ENCODE measurements around the gene MYH11.
"Not testable (repeated sequence)": the region's sequence is repeated elsewhere in the genome, so short reads cannot be mapped to it uniquely, and the experiment has no call there.

Gene MYH11

DNA sequence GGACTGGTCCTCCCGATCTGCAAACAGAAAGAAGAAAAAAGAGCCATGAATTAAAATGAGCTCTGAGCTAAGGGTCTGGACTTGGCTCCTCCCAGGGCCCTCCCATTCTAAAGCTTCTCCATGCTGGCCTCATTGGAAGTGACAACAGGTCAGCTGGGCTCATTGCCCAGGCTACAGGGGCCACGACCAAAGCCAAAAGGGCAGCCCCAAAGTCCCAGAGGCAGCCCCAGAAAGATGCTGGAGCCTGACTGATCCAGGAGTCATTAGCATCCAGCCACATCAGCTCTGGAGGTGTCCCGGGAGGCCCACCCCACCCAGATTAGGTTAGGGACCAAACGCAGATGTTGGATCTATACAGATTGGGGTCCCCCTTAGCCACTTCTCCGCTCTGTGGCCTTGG is 58.2 kb downstream of the MYH11 start:
- Mint-ChIP-seq H3K4me3 (no peak overlapping the region), H3K4me1 (no peaks in the 10 kb centered on the region), H3K27ac (no peak overlapping the region), H3K27me3 (peaks cover 13% of the 10 kb centered on the region), H3K36me3 (peaks cover 6% of the 10 kb centered on the region), H3K9me3 (peaks cover 13% of the 10 kb centered on the region)
- ATAC-seq (ENCODE audit: low read depth), result no peak
- DNase-seq (ENCODE audit: low spot score in 2 of 2), result no peak

DNA sequence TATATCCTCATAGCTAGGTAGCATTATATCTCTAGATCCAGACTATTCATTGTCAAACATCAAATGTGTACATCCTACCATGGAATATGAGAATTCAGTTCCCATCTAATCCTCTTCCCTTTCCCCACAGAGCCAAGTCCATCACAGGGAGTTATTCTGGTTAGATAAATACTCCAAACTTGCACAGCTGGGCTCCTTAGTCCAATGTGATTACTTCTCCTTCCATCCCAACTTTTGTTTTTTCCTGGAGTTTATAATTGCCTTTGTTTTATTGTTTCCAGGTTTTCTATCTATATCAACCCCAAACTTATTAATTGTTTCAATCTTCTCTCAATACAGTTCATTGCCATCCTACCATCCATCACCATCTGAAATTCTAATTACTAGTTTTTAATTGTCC is 59.9 kb downstream of the MYH11 start:
- H3K27me3 Mint-ChIP-seq, result peaks cover 13% of the 10 kb centered on the region
- H3K9me3 Mint-ChIP-seq, result peaks cover 13% of the 10 kb centered on the region
- H3K27ac Mint-ChIP-seq, result no peak overlapping the region
- peaks cover 4% of the 10 kb centered on the region for H3K4me1 Mint-ChIP-seq
- H3K4me3 Mint-ChIP-seq, result no peak overlapping the region
- no peak for DNase-seq (ENCODE audit: low spot score in 2 of 2)
- ATAC-seq (ENCODE audit: low read depth), result no peak
- H3K36me3 Mint-ChIP-seq, result peaks cover 6% of the 10 kb centered on the region

DNA sequence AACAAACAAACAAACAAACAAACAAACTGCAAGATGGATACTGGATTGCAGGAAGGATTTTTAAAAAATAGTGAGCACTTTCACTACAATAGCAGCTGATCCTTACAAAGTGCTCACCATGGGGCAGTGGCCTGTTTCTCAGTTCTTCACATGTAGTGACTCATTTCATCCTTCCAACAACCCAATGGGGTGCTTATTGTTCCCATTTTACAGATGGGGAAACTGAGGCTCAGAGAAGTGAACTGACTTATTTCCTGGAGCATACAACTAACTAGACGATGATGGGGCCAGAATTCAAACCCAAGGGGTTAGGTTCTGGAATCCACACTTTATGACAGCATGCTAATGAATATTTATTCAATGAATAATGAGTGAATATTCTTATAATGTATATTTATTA is 61.2 kb downstream of the MYH11 start:
- ATAC-seq (ENCODE audit: low read depth), result no peak
- Mint-ChIP-seq H3K27me3 (peaks cover 13% of the 10 kb centered on the region), H3K27ac (no peak overlapping the region), H3K9me3 (peaks cover 13% of the 10 kb centered on the region), H3K36me3 (peaks cover 6% of the 10 kb centered on the region), H3K4me3 (no peak overlapping the region), H3K4me1 (peaks cover 4% of the 10 kb centered on the region)
- DNase-seq (ENCODE audit: low spot score in 2 of 2), result no peak

DNA sequence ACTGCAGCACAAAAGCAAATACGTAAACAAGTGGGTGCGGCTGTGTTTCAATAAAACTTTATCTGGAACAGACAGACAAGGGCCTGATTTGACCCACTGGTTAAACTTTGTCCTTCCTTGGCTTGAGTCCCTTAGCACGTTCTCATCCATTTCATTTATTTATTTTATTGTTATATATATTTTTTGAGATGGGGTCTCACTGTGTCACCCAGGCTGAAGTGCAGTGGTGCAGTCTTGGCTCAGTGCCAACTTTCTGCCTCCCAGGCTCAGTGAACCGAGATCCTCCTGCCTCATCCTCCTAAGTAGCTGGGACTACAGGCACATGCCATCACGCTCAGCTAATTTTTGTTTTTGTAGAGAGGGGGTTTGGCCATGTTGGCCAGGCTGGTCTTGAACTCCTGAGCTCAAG is 64.3 kb downstream of the MYH11 start:
- DNase-seq (ENCODE audit: low spot score in 2 of 2) (no peak), ATAC-seq (ENCODE audit: low read depth) (no peak)
- H3K4me1 Mint-ChIP-seq, result peaks cover 4% of the 10 kb centered on the region
- H3K27ac Mint-ChIP-seq, result no peak overlapping the region
- H3K9me3 Mint-ChIP-seq, result peaks cover 8% of the 10 kb centered on the region
- H3K36me3 Mint-ChIP-seq, result peaks cover 4% of the 10 kb centered on the region
- no peak overlapping the region for H3K4me3 Mint-ChIP-seq
- H3K27me3 Mint-ChIP-seq, result peaks cover 2% of the 10 kb centered on the region

DNA sequence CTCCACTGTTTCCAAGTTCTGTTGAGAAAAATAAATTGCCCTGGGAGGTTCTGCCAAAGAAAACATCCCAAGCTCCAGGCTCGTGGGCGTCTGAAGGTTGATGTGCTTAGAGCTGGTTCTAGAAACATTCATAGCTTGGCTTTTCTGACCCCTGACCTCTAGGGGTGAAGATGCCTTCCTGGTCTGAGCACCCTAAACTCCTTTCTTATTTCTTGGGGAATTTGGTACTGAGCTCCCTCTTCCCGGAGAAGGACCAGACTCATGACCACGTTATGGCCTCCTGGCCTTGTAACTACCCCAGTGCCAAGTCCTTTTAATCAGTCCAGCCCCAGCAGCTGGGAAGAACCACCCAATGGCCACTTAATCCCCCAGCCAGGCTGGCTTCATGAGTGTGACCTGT is 66.4 kb downstream of the MYH11 start:
- Mint-ChIP-seq H3K9me3 (peaks cover 1% of the 10 kb centered on the region), H3K36me3 (peaks cover 2% of the 10 kb centered on the region), H3K27ac (no peak overlapping the region), H3K4me3 (no peak overlapping the region), H3K4me1 (peaks cover 4% of the 10 kb centered on the region), H3K27me3 (peaks cover 2% of the 10 kb centered on the region)
- no peak for DNase-seq (ENCODE audit: low spot score in 2 of 2)
- no peak for ATAC-seq (ENCODE audit: low read depth)

DNA sequence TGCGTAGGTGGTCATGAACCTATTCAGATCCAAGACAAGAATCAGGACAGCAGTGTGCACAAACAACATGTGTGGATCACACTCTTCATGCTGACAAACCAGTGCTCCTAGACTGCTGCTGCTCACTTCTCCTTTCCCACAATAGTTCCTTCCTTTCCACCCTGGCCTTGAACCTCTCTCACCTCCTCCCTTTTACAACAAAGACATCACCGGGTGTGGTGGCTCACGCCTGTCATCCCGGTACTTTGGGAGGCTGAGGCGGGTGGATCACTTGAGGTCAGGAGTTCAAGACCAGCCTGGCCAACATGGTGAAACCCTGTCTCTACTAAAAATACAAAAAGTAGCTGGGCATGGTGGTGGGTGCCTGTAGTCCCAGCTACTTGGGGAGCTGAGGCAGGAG is 67.0 kb downstream of the MYH11 start:
- H3K27ac Mint-ChIP-seq, H3K27me3 Mint-ChIP-seq, H3K4me3 Mint-ChIP-seq: not testable (repeated sequence)

DNA sequence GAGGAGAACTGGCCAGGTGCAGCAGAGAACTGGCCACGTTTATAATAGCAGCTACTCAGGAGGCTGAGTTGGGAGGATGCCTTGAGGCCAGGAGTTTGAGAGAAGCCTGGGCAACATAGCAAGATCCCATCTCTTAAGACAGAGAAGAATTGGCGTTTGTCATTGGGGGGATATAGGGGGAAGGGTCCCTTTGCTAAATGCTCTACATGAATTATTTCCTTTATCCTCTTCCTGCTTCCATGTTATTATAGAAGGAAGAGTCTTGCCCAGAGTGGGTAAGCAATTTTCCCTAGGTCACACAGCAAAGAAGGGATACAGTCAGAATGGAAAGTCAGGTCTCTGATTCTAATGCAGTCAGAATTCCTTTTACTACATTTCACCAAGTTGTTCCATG is 68.0 kb downstream of the MYH11 start:
- Mint-ChIP-seq H3K4me3 (no peak overlapping the region), H3K4me1 (peaks cover 4% of the 10 kb centered on the region), H3K27me3 (peaks cover 2% of the 10 kb centered on the region), H3K36me3 (peaks cover 2% of the 10 kb centered on the region), H3K27ac (no peak overlapping the region), H3K9me3 (peaks cover 1% of the 10 kb centered on the region)
- DNase-seq (ENCODE audit: low spot score in 2 of 2) (no peak), ATAC-seq (ENCODE audit: low read depth) (no peak)

More for the DNA sequence above, 67.0 kb downstream of the MYH11 start:
- not testable (repeated sequence) for ATAC-seq (ENCODE audit: low read depth); H3K36me3 Mint-ChIP-seq; H3K4me1 Mint-ChIP-seq; H3K9me3 Mint-ChIP-seq; DNase-seq (ENCODE audit: low spot score in 2 of 2)

DNA sequence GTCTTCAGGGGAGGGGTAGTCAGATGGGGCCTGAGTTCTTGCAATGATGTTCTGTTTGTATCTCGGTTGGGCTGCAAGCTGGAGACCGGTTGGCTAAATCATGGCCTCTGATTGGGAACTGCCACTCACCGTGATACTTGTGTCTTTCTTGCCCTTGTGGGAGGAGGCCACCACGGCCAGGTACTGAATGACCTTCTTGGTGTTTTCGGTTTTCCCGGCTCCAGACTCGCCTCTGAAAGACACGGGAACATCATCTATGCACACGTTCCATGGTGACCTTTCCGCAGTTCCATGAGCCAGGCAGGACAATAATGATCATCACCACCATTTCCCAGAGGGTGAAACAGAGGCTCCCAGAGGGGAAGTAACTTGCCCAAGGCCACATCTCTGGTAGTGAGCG is 70.3 kb downstream of the MYH11 start:
- H3K4me3 Mint-ChIP-seq, result no peak overlapping the region
- DNase-seq (ENCODE audit: low spot score in 2 of 2) (no peak), ATAC-seq (ENCODE audit: low read depth) (no peak)
- H3K27ac Mint-ChIP-seq, result no peak overlapping the region
- peaks cover 2% of the 10 kb centered on the region for H3K36me3 Mint-ChIP-seq
- no peaks in the 10 kb centered on the region for H3K4me1 Mint-ChIP-seq
- H3K9me3 Mint-ChIP-seq, result peaks cover 1% of the 10 kb centered on the region
- H3K27me3 Mint-ChIP-seq, result peaks cover 5% of the 10 kb centered on the region

DNA sequence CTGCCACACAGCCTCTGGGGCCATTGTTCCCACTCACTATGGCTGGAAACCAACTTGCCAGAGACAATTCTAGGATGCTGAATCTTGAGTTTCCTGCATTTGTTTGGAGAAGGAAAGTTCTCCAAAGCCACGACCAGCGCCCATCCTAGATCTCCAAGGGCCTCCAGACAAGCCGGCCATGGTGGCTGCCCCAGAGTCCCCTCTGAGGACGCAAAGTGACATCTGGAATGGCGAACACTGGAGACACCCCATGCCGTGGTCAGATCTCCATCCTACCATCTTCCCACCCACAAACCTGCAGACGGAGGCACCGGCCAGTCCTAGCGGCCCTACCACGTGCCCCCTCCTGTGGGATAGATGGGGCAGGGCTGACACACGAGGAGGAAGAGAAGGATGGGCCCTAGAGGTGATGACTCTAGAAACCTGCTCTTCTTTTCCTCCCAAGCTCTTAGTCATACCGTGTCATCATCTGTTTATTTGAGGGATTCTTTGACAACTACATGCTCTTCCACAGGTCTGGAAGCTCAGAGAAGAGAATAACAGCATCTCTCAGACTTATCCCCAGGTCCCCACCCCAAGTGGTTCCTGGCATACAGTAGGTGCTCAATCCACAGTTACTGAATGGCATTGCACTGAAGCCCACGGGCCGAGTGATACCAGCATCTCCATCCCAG is 71.3 kb downstream of the MYH11 start:
- peaks cover 2% of the 10 kb centered on the region for H3K36me3 Mint-ChIP-seq
- ATAC-seq (ENCODE audit: low read depth) (no peak), DNase-seq (ENCODE audit: low spot score in 2 of 2) (no peak)
- no peaks in the 10 kb centered on the region for H3K4me1 Mint-ChIP-seq
- peaks cover 1% of the 10 kb centered on the region for H3K9me3 Mint-ChIP-seq
- no peak overlapping the region for H3K27ac Mint-ChIP-seq
- H3K4me3 Mint-ChIP-seq, result no peak overlapping the region
- peaks cover 6% of the 10 kb centered on the region for H3K27me3 Mint-ChIP-seq

DNA sequence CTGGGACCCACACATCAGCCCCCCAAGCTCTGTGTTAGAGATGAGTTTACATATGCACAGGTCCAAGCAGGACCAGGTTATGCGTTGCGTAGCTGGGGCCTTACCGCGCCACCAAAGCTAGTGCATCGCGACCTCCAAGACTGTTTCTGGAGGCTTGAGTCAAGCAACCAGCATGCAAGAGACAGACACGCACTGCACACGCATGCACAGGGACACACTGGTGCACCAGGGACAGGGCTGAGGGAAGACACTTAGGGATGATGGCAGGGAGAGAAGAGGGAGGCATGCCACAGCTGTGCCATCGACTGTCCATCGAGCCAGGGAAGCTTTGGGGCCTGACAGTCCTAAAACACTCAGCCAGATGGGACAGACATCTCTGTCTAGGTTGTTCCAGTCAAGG is 72.8 kb downstream of the MYH11 start:
- H3K4me3 Mint-ChIP-seq, result no peak overlapping the region

DNA sequence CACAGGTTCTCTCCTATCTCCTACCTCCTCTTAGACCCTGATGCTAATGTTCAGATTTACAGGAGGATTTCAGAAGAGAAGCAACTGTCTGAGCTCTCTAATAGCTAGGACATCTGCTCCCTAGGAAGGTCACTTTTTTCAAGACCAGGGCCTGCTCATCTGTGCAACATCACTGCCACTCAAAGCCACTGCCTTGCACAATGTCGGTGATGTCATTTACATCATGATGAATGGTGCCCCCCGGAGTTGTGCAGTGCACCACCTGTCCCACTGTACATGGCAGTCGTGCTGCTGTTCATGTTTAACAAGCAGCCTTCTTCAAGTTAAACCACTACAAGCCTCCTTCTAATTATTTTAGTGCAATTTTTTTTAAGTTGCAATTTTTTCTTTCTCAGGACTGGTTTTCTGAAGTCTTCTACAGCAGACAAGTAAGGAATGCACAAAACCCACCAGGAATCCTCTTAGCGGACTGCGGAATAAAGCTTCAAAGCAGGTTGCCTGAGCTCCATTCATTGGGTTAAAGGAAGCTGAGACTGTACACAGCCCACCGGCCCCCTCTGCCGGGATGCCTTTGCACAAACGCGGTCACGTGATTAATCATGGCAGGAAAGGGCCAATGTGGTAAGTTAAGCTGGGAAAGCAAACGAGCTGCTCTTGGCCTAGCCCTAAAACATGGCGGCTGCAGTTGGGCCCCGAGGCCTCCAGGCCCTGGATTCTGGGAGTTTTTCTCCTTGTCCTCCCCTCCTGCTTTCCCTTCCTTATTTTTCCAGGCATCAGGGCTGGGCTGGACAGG is 74.1 kb downstream of the MYH11 start:
- ATAC-seq (ENCODE audit: low read depth) (no peak), DNase-seq (ENCODE audit: low spot score in 2 of 2) (no peak)
- no peaks in the 10 kb centered on the region for H3K4me1 Mint-ChIP-seq
- no peak overlapping the region for H3K27ac Mint-ChIP-seq
- H3K36me3 Mint-ChIP-seq, result no peaks in the 10 kb centered on the region
- peaks cover 6% of the 10 kb centered on the region for H3K27me3 Mint-ChIP-seq
- H3K4me3 Mint-ChIP-seq, result no peak overlapping the region
- no peaks in the 10 kb centered on the region for H3K9me3 Mint-ChIP-seq

More for the DNA sequence above, 72.8 kb downstream of the MYH11 start:
- Mint-ChIP-seq H3K4me1 (no peaks in the 10 kb centered on the region), H3K27me3 (peaks cover 6% of the 10 kb centered on the region), H3K36me3 (peaks cover 2% of the 10 kb centered on the region), H3K27ac (no peak overlapping the region), H3K9me3 (peaks cover 1% of the 10 kb centered on the region)
- ATAC-seq (ENCODE audit: low read depth), result no peak
- no peak for DNase-seq (ENCODE audit: low spot score in 2 of 2)

DNA sequence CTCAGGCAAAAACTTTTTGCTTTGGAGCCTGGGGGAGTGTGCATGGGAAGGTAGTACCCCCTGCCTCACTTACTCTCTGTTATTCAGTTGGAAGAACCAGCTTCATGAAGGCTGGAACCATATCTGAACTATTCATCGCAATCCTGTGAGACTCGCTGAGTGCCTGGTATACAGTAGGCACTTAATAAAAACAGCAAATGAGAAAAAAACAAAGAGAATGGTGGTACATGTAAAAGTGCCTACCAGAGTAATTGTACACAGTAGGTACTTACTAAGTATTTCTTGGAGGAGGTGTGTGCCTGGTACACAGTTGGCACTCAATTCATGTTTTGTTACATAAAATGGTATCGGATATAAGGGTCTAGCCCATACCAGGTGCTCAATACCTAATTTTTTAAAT is 75.2 kb downstream of the MYH11 start:
- Mint-ChIP-seq H3K27me3 (peaks cover 6% of the 10 kb centered on the region), H3K4me3 (no peak overlapping the region), H3K9me3 (no peaks in the 10 kb centered on the region), H3K27ac (peak overlapping the region; percentile 28), H3K36me3 (no peaks in the 10 kb centered on the region), H3K4me1 (no peaks in the 10 kb centered on the region)
- ATAC-seq (ENCODE audit: low read depth), result no peak
- DNase-seq (ENCODE audit: low spot score in 2 of 2), result no peak

DNA sequence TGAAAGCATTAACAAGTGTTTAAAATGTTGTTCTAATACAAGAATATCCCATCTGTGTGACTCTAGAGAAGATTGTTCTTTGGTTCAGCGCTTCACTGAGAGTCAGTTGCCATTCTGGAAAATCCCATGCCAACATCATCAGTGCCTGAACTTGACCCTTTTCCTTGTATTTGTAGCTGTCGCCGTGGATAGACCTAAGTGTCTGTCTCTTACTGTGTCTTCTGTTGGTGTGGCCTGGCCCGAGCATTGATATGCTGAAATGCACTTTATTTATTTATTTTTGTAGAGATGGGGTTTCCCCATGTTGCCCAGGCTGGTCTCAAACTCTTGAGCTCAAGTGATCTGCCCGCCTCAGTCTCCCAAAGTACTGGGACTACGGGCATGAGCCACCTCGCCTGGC is 76.0 kb downstream of the MYH11 start:
- H3K4me3 Mint-ChIP-seq, result no peak overlapping the region
- H3K27me3 Mint-ChIP-seq, result peaks cover 8% of the 10 kb centered on the region
- H3K4me1 Mint-ChIP-seq, result no peaks in the 10 kb centered on the region
- no peaks in the 10 kb centered on the region for H3K36me3 Mint-ChIP-seq
- H3K9me3 Mint-ChIP-seq, result no peaks in the 10 kb centered on the region
- ATAC-seq (ENCODE audit: low read depth) (no peak), DNase-seq (ENCODE audit: low spot score in 2 of 2) (no peak)
- no peak overlapping the region for H3K27ac Mint-ChIP-seq

DNA sequence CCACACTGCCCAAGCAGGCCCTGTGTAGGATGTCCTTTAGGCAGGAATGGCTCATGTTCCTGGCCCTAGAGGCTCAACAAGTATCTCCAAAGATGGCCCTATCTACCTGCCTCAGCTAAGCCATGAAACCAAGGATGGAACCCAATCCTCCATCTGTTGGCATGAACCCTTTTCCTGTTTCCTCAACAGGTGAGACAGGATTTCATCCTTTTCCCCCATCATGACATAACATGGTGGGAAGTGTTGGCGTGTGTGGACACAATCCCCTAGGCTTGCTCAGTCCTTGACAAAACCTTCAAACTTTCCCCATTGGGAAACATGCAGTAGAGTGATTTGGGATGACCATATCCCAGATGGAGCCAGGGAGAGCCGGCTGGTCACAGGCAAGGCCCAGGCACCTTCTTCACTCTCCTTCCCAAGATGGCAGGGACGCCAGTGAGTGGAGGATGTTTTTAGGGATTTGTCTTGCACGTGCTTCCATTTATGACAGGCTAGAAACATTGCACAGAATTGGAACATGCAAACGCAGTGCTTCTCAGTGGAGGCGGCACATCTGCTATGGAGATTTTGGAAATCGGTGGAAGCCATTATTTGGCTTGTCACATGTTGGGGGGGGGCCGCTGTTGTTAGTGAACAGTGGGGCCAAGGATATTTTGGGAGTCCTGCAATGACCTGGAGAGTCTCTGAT is 77.0 kb downstream of the MYH11 start:
- H3K9me3 Mint-ChIP-seq, result no peaks in the 10 kb centered on the region
- no peaks in the 10 kb centered on the region for H3K4me1 Mint-ChIP-seq
- no peak overlapping the region for H3K27ac Mint-ChIP-seq
- DNase-seq (ENCODE audit: low spot score in 2 of 2) (no peak), ATAC-seq (ENCODE audit: low read depth) (no peak)
- no peaks in the 10 kb centered on the region for H3K36me3 Mint-ChIP-seq
- H3K27me3 Mint-ChIP-seq, result peaks cover 8% of the 10 kb centered on the region
- H3K4me3 Mint-ChIP-seq, result no peak overlapping the region
